Left ventricle myocardium superior (tissue), 1 donor: ENCODE results near the gene CDK1. TPM values are rescaled to one million over a fixed set of nuclear protein-coding genes. Genes with fewer than 3 reads are reported as not detected.

Experiments used
- ATAC-seq: fragments of 200-7000 bp; cut with Tn5 transposase; one replicate; pipeline ENCODE4 v1.9.1; 2020; ENCODE audit warnings: mild to moderate bottlenecking, moderate library complexity
- DNase-seq: peaks from one replicate; pipeline ENCODE4 v3.0.0-alpha.2; 2020
- intact Hi-C: fragments of 100-400 bp; cut with micrococcal nuclease; formaldehyde crosslinking; loops from one replicate; pipeline ENCODE4 v1.11.0; 2022
- long read RNA-seq: library from polyadenylated mRNA; unstranded; transcript quantifications from one replicate; pipeline ENCODE4 v2.0.0, GENCODE V29; 2021
- total RNA-seq: library from RNA; stranded (reverse); fragmentation: NEBNext Ultra II Directional; extraction: Animal tissue kit (Norgen Biotek cat#: 25700); gene quantifications from one replicate; pipeline ENCODE4 v1.2.1, GENCODE V29; 2021
- donor health status: DM: no; HTN: yes; CAD: no; lungs with severe emphysema.

CDK1 gene
- total RNA-seq: 2.2 TPM
- long read RNA-seq, partial matches to known transcripts: 0 of 3 reads
- long read RNA-seq, other reads (novel, unspliced or antisense): 1 of 3 reads

DNA sequence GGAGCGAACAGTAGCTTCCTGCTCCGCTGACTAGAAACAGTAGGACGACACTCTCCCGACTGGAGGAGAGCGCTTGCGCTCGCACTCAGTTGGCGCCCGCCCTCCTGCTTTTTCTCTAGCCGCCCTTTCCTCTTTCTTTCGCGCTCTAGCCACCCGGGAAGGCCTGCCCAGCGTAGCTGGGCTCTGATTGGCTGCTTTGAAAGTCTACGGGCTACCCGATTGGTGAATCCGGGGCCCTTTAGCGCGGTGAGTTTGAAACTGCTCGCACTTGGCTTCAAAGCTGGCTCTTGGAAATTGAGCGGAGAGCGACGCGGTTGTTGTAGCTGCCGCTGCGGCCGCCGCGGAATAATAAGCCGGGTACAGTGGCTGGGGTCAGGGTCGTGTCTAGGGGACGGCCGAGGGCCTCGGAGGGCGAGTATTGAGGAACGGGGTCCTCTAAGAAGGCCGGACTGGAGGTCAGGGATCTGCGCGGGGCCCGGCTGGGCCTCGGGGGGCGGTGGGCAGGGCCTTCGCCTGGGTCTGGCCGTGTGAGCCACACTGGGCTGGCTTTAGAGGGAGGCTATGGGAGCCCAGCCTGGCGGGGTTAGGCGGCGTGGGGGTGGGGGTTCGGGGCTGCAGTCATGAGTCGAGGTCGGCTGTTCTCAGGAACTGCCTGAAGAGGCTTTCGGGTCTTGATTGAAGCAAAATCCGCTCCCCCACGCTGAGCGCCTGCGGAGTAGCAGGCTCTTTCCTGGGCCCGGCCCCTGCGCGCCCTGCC lies at the start of gene CDK1:
CDK1 (plus strand) TSS at position 265 of the 757 bp plus-strand sequence. CDS start 1,688 bp downstream, outside the sequence.
- intact Hi-C loops: no loop called here
- ATAC-seq (peak; percentile 100), DNase-seq (peak; percentile 95)

DNA sequence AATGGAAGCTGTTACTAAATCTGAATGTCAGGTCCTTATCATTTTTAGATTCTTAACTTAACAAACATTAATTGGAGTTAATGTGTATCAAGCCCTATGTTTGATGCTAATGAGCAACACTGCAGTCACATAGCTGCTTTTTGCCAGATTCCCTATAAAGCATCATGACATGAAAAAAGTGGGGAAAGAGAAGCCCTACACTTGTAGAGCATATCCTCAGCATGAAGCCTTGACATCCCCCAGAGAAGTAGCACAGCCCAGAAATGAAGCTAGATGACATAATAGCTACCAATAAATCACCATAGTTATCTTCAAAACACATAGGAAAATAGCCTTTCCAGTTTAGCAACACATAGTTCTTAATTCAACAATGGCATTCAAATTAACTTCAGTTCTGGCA lies 49.2 kb upstream of the CDK1 start:
- DNase-seq (no peak), ATAC-seq (no peak)
- intact Hi-C loops: no loop called here

DNA sequence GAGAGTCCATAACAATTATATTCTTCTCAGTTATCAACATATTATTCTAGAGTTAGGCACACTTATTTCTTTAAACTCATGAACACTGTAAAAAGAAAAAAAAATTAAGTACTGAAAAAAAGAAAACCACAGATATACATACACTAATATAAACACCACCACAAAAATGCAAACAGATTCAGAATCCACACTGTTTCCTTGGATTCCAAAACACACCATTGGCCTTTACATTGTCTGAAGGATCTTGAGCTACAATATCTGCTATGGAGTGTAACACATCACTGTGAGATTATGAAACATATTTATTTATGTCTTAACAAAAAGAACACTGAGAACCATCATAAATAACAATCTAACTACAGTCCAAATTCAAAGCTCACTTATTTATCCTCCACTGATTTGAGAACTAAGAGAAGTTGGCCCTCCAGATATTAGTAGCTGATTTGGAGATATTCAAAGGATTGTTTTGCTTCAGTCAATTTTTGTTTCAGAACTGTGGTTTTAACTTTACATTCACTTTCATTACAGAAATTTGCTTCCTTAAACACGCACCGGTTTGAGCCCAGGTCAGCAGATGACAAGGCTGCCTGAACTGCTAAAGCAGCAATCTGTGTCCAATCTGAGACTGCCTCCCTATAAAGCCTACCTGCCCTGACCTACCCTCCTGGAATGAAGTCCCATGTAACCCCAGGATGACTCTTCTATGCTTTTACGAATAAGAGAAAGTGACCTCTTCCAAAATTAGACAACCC lies 47.0 kb upstream of the CDK1 start:
- ATAC-seq: no peak
- intact Hi-C loops: no loop called here
- no peak for DNase-seq

DNA sequence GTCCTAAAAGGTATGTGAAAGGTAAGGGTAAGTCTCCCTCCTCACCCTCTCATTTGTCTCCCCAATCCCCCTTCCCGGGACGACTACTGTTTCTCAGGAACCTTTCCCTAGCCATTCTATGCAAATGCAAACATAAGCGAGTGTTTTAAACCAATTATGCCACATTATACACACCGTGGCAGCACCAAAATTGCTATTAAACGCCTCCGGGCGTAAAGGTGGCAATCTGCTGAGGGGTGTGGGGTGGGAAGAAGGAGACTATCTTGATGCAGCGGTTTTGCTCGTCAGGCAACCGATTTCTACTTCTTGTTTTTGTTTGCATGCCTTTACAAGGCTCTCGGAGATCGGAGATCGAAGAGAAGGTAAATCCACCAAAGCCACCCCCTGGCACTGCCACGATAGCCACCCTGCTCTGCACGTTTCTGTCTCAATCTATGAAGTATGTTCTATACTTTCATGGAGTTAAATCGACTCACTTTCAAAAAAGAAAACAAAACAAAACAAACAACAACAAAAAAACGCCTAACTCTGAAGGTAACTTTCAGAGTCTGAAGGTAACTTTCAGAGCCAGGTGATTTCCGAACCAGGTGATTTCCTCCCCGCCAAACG lies 46.0 kb upstream of the CDK1 start:
- intact Hi-C loops: no loop called here
- ATAC-seq: no peak
- no peak for DNase-seq

DNA sequence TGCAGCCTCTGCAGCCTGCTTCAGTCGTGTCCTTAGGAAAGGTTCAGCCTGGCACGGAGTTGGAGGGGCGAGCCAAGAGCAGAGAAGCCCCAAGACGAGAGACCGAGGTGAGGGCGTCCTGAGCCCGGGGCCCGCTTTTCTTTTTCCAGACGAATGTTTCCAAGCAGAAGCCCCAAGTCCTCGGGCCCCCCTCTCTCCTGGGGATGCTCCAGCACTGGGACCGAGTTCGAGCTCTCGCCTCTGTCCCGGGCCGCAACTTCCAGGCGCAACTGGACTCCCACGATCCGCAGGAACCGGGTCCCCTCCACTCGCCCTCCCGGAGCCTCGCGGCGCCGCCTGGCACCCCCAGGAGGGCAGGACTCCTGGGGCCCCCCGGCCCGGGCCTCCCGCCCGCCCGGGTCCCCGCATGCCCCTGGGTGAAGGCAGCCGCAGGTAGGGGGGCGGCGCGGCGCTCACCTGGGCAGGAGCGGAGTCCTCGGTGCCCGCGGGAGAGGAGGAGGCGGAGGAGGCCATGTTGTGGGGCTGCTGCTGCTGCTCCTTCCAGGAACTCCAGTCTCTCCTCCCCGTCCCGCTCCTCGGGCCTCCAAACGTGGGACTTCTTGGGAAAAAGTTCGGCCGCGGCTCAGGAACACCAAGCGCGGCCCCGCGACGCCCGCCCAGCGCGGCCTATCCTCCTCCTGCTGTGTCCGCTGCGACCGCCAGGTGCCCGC lies 45.3 kb upstream of the CDK1 start:
- intact Hi-C loops: no loop called here
- ATAC-seq (peak; percentile 45), DNase-seq (peak; percentile 33)

DNA sequence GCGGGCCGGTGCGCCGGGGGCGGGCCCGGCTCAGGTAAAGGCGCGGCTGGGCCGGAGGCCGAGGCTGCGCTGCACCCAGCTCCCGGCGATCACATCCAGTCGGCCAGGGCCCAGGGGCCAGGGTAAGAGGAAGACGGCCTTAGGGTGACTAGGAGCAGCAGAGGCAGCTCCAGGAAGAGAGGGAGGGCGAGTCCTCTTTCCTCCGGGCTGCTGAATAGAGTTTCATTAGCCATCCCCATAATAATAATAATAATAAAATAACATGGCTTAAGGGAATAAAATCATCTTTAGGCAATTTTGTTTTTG lies 44.8 kb upstream of the CDK1 start:
- DNase-seq (no peak), ATAC-seq (no peak)
- intact Hi-C loops: no loop called here

DNA sequence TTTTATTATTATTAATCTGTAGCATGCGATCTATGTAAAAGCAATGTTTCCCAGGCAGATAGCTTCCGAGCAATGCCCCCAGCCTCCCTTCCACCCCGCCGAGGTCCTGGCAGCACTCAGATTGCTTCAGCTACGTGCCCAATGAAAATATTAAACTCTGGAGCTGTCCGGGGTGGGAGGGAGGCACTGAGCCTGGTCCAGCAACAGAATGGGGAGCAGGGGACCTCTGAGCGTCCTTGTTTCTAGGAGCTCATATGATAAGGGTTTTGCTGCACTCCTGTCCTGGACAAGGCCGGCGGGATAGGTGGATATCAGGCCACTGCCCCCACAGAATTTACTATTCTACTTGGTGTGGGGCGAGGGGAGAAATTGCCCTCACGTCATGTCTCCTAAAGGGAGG lies 44.5 kb upstream of the CDK1 start:
- ATAC-seq (no peak), DNase-seq (no peak)
- intact Hi-C loops: no loop called here

DNA sequence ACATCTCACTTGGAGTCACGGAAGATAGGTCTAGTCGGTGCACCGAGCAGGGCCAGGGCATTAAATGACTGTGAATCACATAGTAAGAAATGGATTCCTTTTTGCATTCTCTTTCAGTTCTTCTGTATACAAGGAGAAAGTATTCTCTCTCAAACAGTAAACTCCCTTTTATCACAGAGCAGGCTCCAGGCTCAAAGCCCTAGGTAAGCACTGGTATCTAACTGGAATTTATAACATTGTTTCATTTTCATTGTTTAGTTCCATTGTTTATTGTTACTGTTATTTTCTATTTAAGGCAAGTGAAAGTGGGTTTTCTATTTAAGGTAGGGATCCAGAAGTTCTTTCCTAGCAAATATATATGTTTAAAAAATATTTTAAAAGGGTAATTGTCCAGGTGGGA lies 44.1 kb upstream of the CDK1 start:
- no peak for DNase-seq
- intact Hi-C loops: no loop called here
- ATAC-seq: no peak

DNA sequence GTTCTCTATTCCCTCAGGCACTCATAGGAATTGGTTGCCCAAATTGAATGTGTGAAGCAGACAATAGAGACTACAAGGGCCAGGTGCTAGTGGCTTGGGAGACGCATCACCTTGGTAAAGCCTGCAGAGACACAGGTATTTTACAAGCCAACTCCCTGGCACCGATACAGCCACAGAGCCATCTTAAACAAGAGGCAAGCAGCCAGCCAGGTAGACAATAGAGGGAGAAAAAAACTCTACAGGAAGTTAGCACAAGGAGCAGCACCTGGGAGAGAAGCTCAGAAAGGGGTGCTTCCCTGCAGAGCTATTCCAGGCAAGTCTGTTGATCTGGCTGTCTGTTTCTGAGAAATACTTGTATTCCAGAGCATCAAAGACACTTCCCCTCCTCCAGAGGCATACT lies 43.0 kb upstream of the CDK1 start:
- intact Hi-C loops: no loop called here
- DNase-seq (no peak), ATAC-seq (no peak)

DNA sequence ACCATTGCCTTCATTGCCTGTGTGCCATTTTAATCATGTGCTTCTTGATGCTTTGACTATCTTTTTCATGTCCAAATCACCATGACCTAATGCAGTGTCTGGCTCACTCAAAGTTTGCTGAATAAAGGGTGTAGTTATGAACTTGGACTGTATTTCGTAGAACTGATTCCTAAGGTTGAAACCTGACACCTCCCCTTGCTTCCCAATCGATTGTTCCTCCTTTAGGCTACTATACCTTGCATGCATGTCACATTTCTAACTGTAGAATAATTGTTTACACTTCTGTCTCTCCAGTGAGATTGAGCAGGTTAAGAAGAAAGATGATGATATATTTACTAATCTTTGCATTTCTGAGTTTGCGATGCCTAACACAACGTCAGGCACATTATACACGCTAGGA lies 41.0 kb upstream of the CDK1 start:
- intact Hi-C loops: no loop called here
- DNase-seq (no peak), ATAC-seq (no peak)

DNA sequence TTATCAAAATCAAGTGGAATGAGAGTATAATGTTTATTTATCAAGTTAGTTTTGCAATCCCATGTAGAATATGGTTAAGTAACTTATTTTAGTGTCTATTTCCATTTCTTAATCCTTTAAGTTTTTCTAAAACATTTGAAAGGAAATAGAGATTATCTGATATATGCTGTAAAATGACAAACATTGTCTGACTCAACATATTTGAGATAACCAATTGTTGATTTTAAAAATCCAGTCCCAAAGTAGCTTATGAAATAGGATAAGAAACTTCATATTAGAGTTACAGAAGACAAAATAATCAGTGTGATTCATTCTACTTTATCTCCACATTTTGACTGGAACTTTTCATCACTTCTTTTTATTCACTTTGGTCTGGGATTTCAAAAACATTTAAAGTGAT lies 38.7 kb upstream of the CDK1 start:
- intact Hi-C loops: no loop called here
- no peak for DNase-seq
- ATAC-seq: no peak

DNA sequence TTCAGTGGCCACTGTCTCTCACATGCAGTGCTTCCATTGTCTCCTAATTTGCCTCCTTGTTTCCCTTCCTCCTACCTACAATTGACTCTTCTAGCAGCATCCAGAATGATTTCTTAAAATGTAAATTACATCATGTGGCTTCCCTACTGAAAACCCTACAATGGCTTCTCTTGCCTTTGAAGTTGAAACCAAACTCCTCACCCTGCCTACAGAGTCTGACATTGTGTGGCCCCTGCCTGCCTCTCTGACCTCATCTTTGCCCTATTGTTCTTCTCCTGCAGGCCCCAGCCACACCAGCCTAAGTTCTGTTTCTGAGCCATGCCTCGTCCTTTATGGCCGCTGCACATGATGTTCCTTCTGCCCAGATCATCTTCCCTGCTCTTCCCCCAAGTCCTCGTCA lies 35.8 kb upstream of the CDK1 start:
- no peak for DNase-seq
- no peak for ATAC-seq
- intact Hi-C loops: no loop called here

DNA sequence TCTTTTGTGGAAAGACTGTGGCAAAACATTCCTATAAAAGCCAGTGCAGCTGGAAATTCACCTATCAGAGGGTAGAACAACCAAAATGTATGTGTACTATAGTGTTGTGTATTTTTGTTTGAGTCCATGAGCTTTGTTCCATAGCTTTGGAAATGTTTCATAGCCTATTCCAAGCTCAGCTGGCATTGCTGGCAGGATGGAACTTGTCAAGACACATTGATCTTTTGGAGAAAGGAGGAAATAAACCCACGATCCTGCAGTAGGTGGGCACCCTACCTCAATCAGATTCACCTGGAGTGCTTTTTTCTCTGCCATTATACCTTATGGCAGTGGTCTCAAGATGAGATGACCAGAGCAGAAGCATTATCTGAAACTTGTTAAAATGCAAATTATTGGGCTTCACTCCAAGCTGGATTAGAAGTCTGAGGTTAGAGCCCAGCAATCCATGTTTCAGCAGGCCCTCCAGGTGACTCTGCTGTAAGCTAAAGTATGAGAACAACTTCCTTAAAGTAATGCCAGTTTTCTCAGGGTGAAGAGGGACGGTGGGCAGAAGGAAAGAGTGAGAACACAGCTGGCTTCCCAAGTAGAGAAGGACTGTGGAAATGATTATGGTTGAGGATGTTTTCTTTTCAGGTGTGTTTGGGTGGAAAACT lies 30.3 kb upstream of the CDK1 start:
- DNase-seq (no peak), ATAC-seq (no peak)
- intact Hi-C loops: no loop called here

DNA sequence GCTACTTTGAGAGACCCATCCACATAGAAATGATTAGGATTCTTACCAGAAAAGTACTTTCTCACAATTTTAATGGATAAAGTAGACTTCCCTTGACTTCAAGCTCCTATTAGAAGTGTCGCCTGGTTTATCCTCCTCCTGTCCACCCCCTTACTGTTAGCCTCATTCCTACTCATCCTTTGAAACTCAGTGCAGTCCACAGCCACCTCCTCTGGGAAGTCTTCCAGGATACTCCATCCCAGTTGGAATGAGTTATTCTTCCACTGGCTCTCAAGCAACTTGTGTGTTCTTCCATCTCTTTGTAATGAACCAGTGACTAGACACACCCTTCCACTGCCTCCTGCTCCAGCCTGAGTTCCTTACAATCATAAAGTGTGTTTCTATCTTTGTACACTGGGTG lies 25.1 kb upstream of the CDK1 start:
- ATAC-seq: no peak
- no peak for DNase-seq
- intact Hi-C loops: no loop called here

DNA sequence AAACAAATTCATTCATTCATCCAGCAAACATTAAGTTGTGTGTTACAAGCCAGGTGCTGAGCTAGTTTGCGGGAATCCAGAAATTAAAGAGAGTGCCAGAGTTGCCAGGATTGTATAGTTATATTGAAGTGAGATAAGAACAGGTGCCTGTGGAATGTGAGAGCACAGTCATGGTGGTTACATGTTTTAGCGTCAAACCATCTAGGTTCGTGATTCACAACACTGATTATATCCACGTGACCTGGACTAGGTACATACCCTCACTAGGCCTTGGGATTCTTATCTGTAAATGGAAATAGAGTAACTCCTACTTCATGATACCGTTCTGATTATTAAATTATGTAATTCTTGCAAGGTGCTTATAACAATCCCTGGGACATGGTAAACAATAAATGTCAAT lies 24.5 kb upstream of the CDK1 start:
- intact Hi-C loops: no loop called here
- DNase-seq: no peak
- ATAC-seq: no peak

DNA sequence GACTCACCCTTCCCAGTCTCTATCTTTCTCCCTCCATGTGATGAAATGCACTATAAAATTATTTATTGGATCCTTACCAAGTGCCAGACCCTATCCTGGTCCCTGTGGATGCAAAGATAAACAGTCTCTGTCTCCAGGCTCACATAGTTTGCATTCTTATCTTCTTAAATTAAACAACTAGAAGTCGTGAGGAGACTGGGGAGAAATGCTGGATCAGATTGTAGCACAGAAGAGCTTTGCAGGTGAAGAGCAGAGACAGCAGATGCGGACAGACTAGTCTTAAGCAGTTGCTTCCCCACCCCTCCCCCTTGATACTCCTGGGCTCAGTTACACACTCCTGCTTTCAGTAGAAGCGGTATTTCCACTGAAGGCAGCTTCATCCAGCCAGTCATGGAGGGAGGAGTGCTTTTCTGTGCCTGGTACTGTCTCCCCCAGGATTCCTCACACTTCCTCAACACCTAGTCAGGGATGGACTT lies 20.8 kb upstream of the CDK1 start:
- intact Hi-C loops: no loop called here
- DNase-seq (no peak), ATAC-seq (no peak)

DNA sequence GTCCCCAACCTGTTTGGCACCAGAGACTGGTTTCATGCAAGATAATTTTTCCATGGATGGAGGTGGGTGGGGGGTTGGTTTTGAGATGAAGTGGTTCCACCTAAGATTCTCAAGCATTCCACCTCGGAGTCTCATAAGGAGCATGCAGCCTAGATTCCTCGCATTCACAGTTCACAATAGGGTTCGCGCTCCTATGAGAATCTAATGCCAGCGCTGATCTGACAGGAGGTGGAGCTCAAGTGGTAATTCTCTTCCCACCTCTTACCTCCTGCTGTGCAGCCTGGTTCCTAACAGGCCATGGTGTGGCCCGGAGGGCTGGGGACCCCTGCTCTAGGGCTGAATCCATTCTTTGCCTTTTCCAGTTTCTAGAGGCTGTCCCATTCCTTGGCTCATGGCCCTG lies 19.1 kb upstream of the CDK1 start:
- intact Hi-C loops: no loop called here
- ATAC-seq (no peak), DNase-seq (no peak)

DNA sequence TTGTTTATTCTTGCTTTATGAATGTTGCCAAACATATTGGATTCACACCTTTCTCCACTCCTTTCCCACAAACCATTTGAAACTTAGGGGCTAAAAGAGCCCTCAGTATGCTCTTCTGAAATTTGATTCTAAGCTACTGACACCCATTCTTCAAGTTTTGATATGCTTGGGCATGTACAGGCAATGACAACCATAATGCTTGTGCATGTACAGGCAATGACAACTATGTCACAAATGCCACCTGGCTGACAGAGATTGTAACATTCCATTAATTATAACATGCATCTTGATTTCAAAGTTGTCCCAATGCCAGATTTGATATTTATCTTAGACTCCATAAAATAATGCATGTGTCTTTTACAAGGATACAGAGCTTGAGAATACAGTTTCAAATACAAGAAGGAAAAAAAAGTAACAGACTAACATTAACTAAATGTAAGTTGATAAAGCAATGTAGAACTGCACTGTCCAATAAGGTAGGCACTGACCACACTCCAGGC lies 17.5 kb upstream of the CDK1 start:
- intact Hi-C loops: no loop called here
- no peak for ATAC-seq
- no peak for DNase-seq

DNA sequence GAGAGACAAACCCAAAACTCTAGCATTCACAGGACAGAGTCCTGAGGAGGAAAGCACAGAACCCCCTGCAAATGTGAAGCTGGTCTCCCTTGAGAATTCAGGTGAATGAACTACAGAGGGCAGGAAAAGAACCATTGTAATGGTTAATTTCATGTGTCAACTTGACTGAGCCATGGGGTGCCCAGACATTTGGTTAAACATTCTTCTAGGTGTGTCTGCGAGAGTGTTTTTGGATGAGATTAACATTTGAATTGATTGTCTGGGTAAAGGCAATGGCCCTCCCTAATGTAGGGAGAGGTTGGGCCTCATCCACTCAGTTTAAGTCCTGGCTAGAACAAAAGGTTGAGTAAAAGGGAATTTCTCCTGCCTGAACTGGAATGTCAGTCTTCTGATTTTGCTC lies 15.7 kb upstream of the CDK1 start:
- ATAC-seq: no peak
- DNase-seq: no peak
- intact Hi-C loops: no loop called here
